NCI-H774 (cell line): Measurements from ENCODE around the gene MRM2.

Source experiments
- DNase-seq: peaks from one replicate; lab custom pipeline; 2025; lab: John Stamatoyannopoulos, UW

The MRM2 gene

DNA sequence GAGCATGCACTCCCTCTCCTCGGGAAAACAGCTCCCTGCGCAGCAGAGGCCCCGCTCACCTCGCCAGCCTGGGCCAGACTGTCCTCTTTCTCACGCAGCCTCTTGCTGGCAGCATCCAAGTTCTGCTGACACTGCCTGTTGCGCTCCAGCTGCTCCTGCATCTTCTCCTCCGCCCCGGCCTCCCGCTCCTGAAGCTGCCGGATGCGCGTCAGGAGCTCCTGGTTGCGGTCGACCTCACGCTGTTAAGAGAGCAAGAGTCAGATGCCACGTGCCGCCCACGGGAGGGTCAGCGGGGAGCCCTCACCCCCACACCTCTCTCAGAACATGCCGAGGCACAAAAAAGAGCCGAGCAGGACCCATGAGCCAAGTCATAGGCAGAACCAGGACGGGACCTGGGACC is 19.5 kb downstream of the MRM2 start:
- no peak for DNase-seq

DNA sequence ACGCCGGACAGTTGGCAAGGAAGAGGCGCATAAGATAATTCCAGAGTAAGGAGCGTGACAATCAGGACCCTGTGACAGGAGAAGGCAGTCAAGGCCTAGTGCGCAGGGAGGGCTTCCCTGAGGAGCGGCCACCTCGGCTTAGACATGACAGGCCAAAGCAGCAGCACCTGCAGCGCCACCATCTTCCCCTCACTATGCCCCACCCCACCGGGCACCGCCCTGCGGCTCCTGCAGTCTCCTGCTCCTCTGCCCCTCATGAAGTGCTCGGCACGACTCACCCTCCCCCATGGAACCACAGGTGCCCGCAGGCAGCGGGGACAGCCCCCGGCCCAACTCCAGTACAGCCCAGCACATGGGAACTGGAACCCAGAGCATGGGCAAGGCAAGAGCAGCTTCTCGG is 21.1 kb downstream of the MRM2 start:
- no peak for DNase-seq

GRCh38 chr7:2220506-2220905 is 21.5 kb downstream of the MRM2 start:
- no peak for DNase-seq

GRCh38 chr7:2220030-2220429 is 22.0 kb downstream of the MRM2 start:
- DNase-seq = no peak

DNA sequence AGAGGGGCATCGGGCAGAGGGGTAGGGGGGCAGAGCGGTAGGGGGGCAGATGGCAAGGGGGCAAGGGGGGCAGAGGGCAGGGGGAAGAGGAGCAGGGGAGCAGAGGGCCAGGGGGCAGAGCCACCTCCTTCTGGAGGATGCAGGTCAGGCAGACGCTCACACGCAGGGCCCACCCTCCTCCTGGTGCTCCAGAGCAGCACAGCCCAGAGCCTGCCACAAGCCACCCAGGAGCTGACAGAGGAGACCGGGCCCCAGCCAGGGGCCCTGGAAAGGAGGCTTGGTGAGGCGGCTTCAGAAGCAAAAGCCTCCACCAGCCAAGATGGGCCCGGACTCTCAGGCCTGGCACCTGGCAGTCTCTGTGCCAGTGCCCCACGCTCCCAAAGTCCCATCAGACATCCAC is 22.4 kb downstream of the MRM2 start:
- DNase-seq = no peak

DNA sequence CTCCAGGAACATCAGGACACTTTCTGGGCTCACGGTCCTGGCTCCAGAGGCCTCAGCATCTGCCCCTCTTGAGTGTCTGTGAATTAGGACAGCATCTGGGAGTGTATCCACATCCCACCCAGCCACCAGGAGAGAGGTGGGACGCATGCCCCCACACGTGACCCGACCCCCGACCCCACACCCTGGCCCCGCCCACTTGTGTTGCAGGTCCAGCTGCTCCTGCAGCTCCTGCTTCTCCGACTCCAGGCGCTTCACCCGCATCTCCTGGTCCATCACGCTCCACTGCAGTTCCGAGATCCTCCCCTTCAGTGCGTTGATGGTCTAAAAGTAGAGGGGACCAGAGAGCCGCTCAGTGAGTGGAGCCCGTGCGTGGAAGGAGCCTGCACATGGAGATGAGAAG is 22.9 kb downstream of the MRM2 start:
- DNase-seq = no peak

DNA sequence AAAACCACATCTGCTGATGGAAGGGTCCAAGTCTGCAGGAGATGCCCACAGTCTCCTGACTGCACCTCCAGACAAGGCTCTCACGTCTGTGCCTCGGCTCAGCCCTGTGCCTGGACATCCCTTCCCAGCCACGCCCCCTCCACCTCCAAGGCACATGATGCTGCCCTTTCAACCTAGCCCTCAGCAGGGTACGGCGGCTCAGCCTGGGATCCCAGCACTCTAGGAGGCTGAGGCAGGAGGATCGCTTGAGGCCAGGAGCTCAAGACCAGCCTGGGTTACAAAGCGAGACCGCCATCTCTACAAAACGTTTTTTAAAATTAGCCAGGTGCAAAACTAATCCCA is 23.6 kb downstream of the MRM2 start:
- DNase-seq = no peak

GRCh38 chr7:2217716-2218443 is 24.1 kb downstream of the MRM2 start:
- DNase-seq = no peak

DNA sequence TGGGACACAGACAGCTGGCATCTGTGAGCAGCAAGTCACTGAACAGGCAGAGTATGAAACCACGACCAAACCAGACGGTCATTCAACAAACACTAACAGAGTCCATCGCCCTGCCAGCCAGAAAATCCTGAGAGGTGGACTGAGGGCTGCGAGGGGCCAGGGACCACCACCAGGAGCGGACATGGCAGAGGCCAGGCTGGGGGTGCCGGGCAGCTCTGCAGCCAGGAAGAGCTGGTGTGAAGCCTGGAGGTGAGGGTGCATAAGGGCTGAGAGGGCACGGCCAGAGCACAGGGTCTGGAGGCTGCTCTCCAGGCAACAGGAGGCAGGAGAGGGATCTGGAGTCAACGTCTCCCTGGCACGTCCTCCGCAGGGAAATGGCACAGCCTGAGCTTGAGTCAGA is 24.8 kb downstream of the MRM2 start:
- no peak for DNase-seq

- no peak for DNase-seq
These were observed 26.2 kb downstream of the MRM2 start for GRCh38 chr7:2215851-2216250.

DNA sequence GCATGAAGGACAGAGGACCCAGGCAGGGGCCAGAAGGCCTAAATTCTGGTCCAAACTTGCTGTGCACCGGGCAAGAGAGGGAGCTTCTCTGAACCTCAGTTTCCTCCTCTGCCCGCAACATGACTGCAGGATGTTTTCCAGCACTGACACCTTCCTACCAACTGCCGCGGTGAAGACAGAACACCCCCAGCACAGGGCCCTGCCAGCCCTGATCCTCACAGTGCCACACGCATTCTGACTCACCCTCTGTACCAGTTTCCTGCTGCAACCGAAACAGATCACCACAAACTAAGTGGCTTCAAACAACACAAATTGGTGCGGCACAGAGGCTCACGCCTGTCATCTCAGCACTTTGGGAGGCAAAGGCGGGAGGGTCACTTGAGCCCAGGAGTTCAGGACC is 27.4 kb downstream of the MRM2 start:
- DNase-seq = no peak

- DNase-seq = no peak
These were observed 28.3 kb downstream of the MRM2 start for GRCh38 chr7:2213551-2214215.

DNA sequence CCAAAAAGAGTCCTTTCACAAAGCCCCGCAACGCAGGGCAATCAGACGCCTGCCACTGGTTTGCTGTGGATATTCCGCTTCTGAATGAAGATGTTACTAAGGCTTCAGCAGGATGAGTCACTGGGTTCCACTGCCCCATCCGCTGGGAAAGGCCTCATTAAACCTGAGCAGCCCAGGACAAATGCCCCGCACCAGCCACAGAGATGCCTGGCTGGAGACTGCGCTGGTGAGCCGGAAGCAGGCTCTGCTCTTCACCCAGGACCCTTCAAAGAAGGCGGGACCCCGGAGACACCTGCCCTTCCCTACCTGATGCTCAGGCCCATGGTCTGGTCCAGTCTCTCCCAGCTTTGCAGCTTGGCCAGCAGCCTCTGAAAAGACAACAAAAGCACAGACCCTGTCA is 29.1 kb downstream of the MRM2 start:
- no peak for DNase-seq

DNA sequence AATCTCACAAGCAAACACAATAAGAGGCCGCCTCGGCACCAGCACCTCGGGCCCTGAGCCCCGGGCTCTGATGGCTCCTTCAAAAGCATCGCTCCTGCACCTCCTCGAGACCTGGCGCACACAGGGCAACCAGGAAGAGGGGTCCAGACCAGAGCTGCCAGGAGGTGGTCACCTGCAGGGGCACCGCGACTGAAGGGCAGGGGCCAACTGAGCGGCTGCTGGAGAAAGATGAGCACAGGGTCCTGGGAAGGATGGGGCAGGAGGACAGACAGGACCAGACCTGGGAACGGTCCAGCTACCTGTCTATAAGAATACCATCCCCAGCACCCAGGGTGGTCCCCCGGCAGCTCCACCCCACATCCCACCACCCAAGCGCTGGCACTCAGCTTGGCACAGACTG is 30.1 kb downstream of the MRM2 start:
- DNase-seq = no peak

DNA sequence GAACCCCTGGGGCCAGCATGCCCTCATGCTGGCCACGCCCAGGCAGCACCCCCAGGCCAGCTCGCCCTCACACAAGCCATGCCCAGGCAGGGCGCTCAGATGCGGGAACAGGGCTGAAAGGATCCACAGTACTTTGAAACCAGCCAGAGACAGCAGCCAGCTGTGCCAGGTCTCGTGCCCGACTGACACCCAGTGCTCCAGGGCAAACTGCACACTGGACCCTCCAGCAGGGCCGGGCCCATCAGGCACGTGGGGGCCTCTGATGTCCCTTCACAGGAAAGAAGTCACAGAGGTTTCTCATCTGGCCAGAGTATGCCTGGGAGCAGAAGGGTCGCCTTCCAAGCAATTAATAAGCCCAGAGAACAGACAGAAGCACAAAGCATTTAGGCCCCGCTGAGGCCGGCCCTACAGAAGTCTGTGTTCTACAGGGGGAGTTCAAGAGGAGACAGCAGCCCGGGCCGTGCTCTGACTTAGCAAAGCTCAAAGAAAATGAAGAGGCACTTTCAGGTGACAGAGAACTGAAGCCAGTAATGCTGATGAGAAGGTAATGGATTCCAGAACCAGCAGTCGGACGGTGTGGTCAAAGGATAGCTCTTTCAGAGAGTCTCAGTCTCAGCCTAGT is 30.6 kb downstream of the MRM2 start:
- DNase-seq = no peak

DNA sequence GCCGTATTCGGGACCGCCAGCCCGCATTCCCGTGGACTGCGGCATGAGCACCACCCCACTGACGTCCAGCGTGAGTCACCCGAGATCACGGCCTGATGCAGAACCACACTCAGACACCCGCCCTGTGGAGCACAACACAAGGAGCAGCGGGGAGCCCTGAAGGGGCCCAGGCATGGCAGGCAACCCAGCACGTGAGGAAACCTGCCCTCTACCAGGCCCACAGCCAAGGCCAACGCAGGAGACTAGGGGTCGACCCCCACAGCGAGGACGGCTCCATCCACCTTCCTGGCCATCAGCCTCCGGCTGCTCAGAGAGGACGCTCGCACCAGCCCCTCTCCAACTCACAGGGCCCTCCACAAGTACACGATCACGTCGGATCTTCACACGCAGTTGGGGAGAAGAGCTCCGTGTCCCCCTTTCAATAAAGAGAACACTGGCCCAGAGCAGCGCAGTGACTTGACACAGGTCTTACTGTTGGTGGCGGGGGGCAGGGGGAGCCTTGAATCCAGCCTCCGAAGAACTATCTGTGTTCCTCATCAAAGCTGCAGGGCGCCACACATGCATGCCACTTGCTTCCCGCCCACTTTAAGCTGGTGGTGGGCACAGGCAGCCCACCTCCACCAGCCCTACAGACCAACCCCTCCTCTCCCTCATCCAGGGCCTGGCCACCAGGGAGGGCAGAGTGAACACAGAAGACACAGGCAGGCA is 31.3 kb downstream of the MRM2 start:
- DNase-seq = no peak

GRCh38 chr7:2209961-2210323 is 32.1 kb downstream of the MRM2 start:
- DNase-seq = no peak

- peak; percentile 9 for DNase-seq
These were observed 32.7 kb downstream of the MRM2 start for GRCh38 chr7:2209146-2209960.

GRCh38 chr7:2208712-2209111 is 33.3 kb downstream of the MRM2 start:
- no peak for DNase-seq

- DNase-seq = no peak
These were observed 36.8 kb downstream of the MRM2 start for GRCh38 chr7:2205036-2205780.

GRCh38 chr7:2204446-2204845 is 37.6 kb downstream of the MRM2 start:
- no peak for DNase-seq
